ENCODE results near the gene TNFRSF11A. TPM values are rescaled to one million over a fixed set of nuclear protein-coding genes. Genes with fewer than 3 reads are reported as not detected.

TNFRSF11A gene
- total RNA-seq, 1 experiment from 2014 or later: 6.3 TPM

GRCh38 chr18:62330650-62331049, 5.5 kb downstream of the TNFRSF11A start:
- no peak overlapping the region for H2AFZ ChIP-seq
- ChIA-PET CTCF (no interaction called here), POLR2A (ENCODE audit: unreplicated experiment) (no interaction called here)
- DNase-seq: no peak
- TF ChIP-seq EZH2 (IDR thresholded peaks at IDR 0.05; ENCODE audit: low read depth) (no peak), CTCF (conservative IDR thresholded peaks at IDR 0.05) (no peak)
- no peaks in the 10 kb centered on the region for H3K79me2 ChIP-seq (ENCODE audit: low read depth)
- no peak overlapping the region for H3K4me3 ChIP-seq
- H4K20me1 ChIP-seq (ENCODE audit: insufficient read depth): no peaks in the 10 kb centered on the region
- intact Hi-C loops (cut with micrococcal nuclease; ENCODE audit: unreplicated experiment): no loop called here
- BruUV-seq (replicated peaks): no TSS peak
- H3F3A ChIP-seq (ENCODE audit: insufficient read depth, low read depth): no peaks in the 10 kb centered on the region
- H3K36me3 ChIP-seq (ENCODE audit: low read depth): no peaks in the 10 kb centered on the region
- H3K4me2 ChIP-seq: no peak overlapping the region
- no peak overlapping the region for H3K27ac ChIP-seq
- no peaks in the 10 kb centered on the region for H3K27me3 ChIP-seq (ENCODE audit: insufficient read depth, low read depth)
- H3K9me3 ChIP-seq (ENCODE audit: insufficient read depth, low read depth): no peaks in the 10 kb centered on the region
- peaks cover 11% of the 10 kb centered on the region; the same call in 1 of the 2 replicates for H3K4me1 ChIP-seq (replicated peaks; ENCODE audit: insufficient read depth)
- no peaks in the 10 kb centered on the region for H3K9me2 ChIP-seq (ENCODE audit: insufficient read depth)

- DNase-seq: no peak
- TF ChIP-seq EZH2 (IDR thresholded peaks at IDR 0.05; ENCODE audit: low read depth): no peak
- no peak for TF ChIP-seq CTCF (conservative IDR thresholded peaks at IDR 0.05)
- Histone ChIP-seq H4K20me1 (ENCODE audit: insufficient read depth) (no peaks in the 10 kb centered on the region), H3K36me3 (ENCODE audit: low read depth) (no peaks in the 10 kb centered on the region), H3K4me3 (no peak overlapping the region), H3K79me2 (ENCODE audit: low read depth) (no peaks in the 10 kb centered on the region), H3K27me3 (ENCODE audit: insufficient read depth, low read depth) (no peaks in the 10 kb centered on the region), H3K27ac (no peak overlapping the region), H3K9me3 (ENCODE audit: insufficient read depth, low read depth) (no peaks in the 10 kb centered on the region), H3F3A (ENCODE audit: insufficient read depth, low read depth) (no peaks in the 10 kb centered on the region), H2AFZ (no peak overlapping the region), H3K4me2 (no peak overlapping the region), H3K9me2 (ENCODE audit: insufficient read depth) (no peaks in the 10 kb centered on the region), H3K4me1 (replicated peaks; ENCODE audit: insufficient read depth) (peaks cover 7% of the 10 kb centered on the region; the same call in 1 of the 2 replicates)
- CTCF ChIA-PET: no interaction called here
- intact Hi-C loops (cut with micrococcal nuclease; ENCODE audit: unreplicated experiment): no loop called here
- POLR2A ChIA-PET (ENCODE audit: unreplicated experiment): no interaction called here
- BruUV-seq (replicated peaks): no TSS peak
These were observed 6.7 kb downstream of the TNFRSF11A start for GRCh38 chr18:62331581-62332356.

- Histone ChIP-seq H3K9me3 (ENCODE audit: insufficient read depth, low read depth) (no peaks in the 10 kb centered on the region), H3K27me3 (ENCODE audit: insufficient read depth, low read depth) (no peaks in the 10 kb centered on the region), H3K79me2 (ENCODE audit: low read depth) (no peaks in the 10 kb centered on the region), H2AFZ (no peak overlapping the region), H3K9me2 (ENCODE audit: insufficient read depth) (no peaks in the 10 kb centered on the region), H3K4me2 (no peak overlapping the region), H3F3A (ENCODE audit: insufficient read depth, low read depth) (no peaks in the 10 kb centered on the region), H3K36me3 (ENCODE audit: low read depth) (no peaks in the 10 kb centered on the region), H3K4me3 (no peak overlapping the region), H4K20me1 (ENCODE audit: insufficient read depth) (no peaks in the 10 kb centered on the region), H3K27ac (no peak overlapping the region), H3K4me1 (replicated peaks; ENCODE audit: insufficient read depth) (peaks cover under 1% of the 10 kb centered on the region; the same call in 1 of the 2 replicates)
- TF ChIP-seq EZH2 (IDR thresholded peaks at IDR 0.05; ENCODE audit: low read depth): no peak
- no peak for TF ChIP-seq CTCF (conservative IDR thresholded peaks at IDR 0.05)
- intact Hi-C loops (cut with micrococcal nuclease; ENCODE audit: unreplicated experiment): no loop called here
- no peak for DNase-seq
- no TSS peak for BruUV-seq (replicated peaks)
- CTCF ChIA-PET: no interaction called here
- POLR2A ChIA-PET (ENCODE audit: unreplicated experiment): no interaction called here
These were observed 7.3 kb downstream of the TNFRSF11A start for GRCh38 chr18:62332431-62332830.
